Right lobe of liver (tissue), 6 donors: Measurements from ENCODE around the gene TGFBR1. TPM values are rescaled to one million over a fixed set of nuclear protein-coding genes. Genes with fewer than 3 reads are reported as not detected.
A peak's percentile ranks its signal among the peaks of the same experiment; 100 is the strongest.

ENCODE experiments used
- ATAC-seq, 4 donors: fragments of 200-7000 bp; cut with Tn5 transposase; one replicate each; pipeline ENCODE4 v1.9.1; 2020; ENCODE audit warnings: mild to moderate bottlenecking in 4 of 4, moderate library complexity in 4 of 4
- DNase-seq, 3 donors: peaks; one replicate each; pipeline ENCODE4 v3.0.0-alpha.2; 2020
- H3K27ac ChIP-seq, 3 donors: fragments of 200-600 bp; one replicate each; pipeline ENCODE4 v1.8.0; 2022
- H3K27me3 ChIP-seq, 2 donors: fragments of 200-600 bp; one replicate each; pipeline ENCODE4 v1.8.0; 2022
- H3K36me3 ChIP-seq, 4 donors: fragments of 200-600 bp; sonication (generic) in 1 of 4; one replicate each; pipeline versions ENCODE4 v1.5.1 to v1.8.0; 2017 to 2022; ENCODE audit warnings: control low read depth in 1 of 4
- H3K4me1 ChIP-seq, 4 donors: fragments of 200-600 bp; sonication (generic) in 1 of 4; one replicate each; pipeline versions ENCODE4 v1.5.1 to v1.8.0; 2017 to 2022; ENCODE audit warnings: control low read depth in 1 of 4
- H3K4me3 ChIP-seq, 3 donors: fragments of 200-600 bp; one replicate each; pipeline ENCODE4 v1.8.0; 2022
- H3K9me3 ChIP-seq, 4 donors: fragments of 200-600 bp; sonication (generic) in 1 of 4; one replicate each; pipeline versions ENCODE4 v1.5.1 to v1.8.0; 2017 to 2022; ENCODE audit warnings: control low read depth in 1 of 4
- CTCF ChIP-seq, 4 donors: fragments of 200-600 bp in 3 of 4; fragments of 450-650 bp in 1 of 4; IDR thresholded peaks; one replicate each; pipeline versions ENCODE4 v1.5.1 to v1.8.0; 2016 to 2022; ENCODE audit warnings: antibody characterized with exemption in 4 of 4, mild to moderate bottlenecking in 2 of 4
- POLR2A ChIP-seq: fragments of 450-650 bp; IDR thresholded peaks from one replicate; pipeline ENCODE4 v1.6.1; 2017; ENCODE audit warnings: antibody characterized with exemption, mild to moderate bottlenecking
- WGBS: methylation state at CpG from one replicate; pipeline ENCODE4 v1.1.6; 2018; ENCODE audit warnings: low coverage, low lambda C conversion rate; ENCODE audit not compliant: insufficient coverage; ENCODE audit errors: missing lambda C conversion rate; 5-methylcytosine and 5-hydroxymethylcytosine counted together
- intact Hi-C, 2 donors: fragments of 100-400 bp; cut with DNase I; formaldehyde crosslinking; loops; one replicate each; pipeline versions ENCODE4 v1.11.2 to v1.14.1; 2022
- total RNA-seq, 6 experiments: library from RNA; depleted of rRNA in 2 of 6; stranded (reverse); fragments of >200 nt in 2 of 6; fragmentation: NEBNext Ultra II Directional in 3 of 6; extraction: Animal tissue kit (Norgen Biotek cat#: 25700) in 3 of 6; gene quantifications; one replicate each; pipeline versions ENCODE4 v1.1.0 to v1.2.4, GENCODE V29; 2016 to 2023
- donor health status: DM: no; HTN: yes; CAD: no.
- donor health status: DM: no; HTN: no; CAD: no.
- donor health status: DM: no; HTN: no; CAD: no.
- donor health status: DM: no; HTN: yes; CAD: no.
- donor health status: DM: no; HTN: yes; CAD: no.

The TGFBR1 gene
- total RNA-seq, 6 experiments from 2014 or later: 9.6 to 26.4 (median 13.4) TPM

- Histone ChIP-seq H3K4me1 (no peaks in the 10 kb centered on the region), H3K4me3 (no peak overlapping the region), H3K36me3 (no peaks in the 10 kb centered on the region), H3K27ac (no peak overlapping the region), H3K9me3 (no peaks in the 10 kb centered on the region), H3K27me3 (no peaks in the 10 kb centered on the region)
- no peak for TF ChIP-seq CTCF (IDR thresholded peaks at IDR 0.05)
- no peak for TF ChIP-seq POLR2A
- 72% methylated on average over 6 of the region's 6 CpGs for WGBS
- DNase-seq (no peak), ATAC-seq (no peak)
- intact Hi-C loops: no loop called here
These were observed 55.3 kb downstream of the TGFBR1 start for GRCh38 chr9:99160173-99160572.

GRCh38 chr9:99162759-99163364 is 57.9 kb downstream of the TGFBR1 start:
- Histone ChIP-seq H3K4me3 (no peak overlapping the region), H3K27ac (no peak overlapping the region), H3K9me3 (no peaks in the 10 kb centered on the region), H3K27me3 (no peaks in the 10 kb centered on the region), H3K4me1 (no peaks in the 10 kb centered on the region), H3K36me3 (no peaks in the 10 kb centered on the region)
- intact Hi-C loops: no loop called here
- ATAC-seq (peak; percentile 52 to 63 (median 58)), DNase-seq (no peak)
- TF ChIP-seq CTCF (IDR thresholded peaks at IDR 0.05): peak; percentile 41 to 64 (median 52)
- no peak for TF ChIP-seq POLR2A
- WGBS: 32% methylated on average over 3 of the region's 3 CpGs

- intact Hi-C loops: no loop called here
- no peak for ATAC-seq
- WGBS: 56% methylated on average over 2 of the region's 2 CpGs
These were observed 61.2 kb downstream of the TGFBR1 start for GRCh38 chr9:99166149-99166548.

GRCh38 chr9:99167119-99167518 is 62.2 kb downstream of the TGFBR1 start:
- ATAC-seq (no peak), DNase-seq (no peak)
- WGBS: 71% methylated on average over 4 of the region's 4 CpGs
- Histone ChIP-seq H3K4me1 (no peaks in the 10 kb centered on the region), H3K27me3 (no peaks in the 10 kb centered on the region), H3K9me3 (no peaks in the 10 kb centered on the region), H3K36me3 (no peaks in the 10 kb centered on the region), H3K4me3 (no peak overlapping the region), H3K27ac (no peak overlapping the region)
- TF ChIP-seq CTCF (IDR thresholded peaks at IDR 0.05): no peak
- intact Hi-C loops: no loop called here

More at GRCh38 chr9:99166149-99166548, 61.2 kb downstream of the TGFBR1 start:
- no peak for DNase-seq
- Histone ChIP-seq H3K4me1 (no peaks in the 10 kb centered on the region), H3K27me3 (no peaks in the 10 kb centered on the region), H3K9me3 (no peaks in the 10 kb centered on the region), H3K27ac (no peak overlapping the region), H3K4me3 (no peak overlapping the region), H3K36me3 (no peaks in the 10 kb centered on the region)
- TF ChIP-seq CTCF (IDR thresholded peaks at IDR 0.05): no peak
- TF ChIP-seq POLR2A: no peak

- intact Hi-C loops: no loop called here
- WGBS: 45% methylated on average over 3 of the region's 3 CpGs
- H3K36me3 ChIP-seq: no peaks in the 10 kb centered on the region
These were observed 62.8 kb downstream of the TGFBR1 start for GRCh38 chr9:99167694-99168093.

More at GRCh38 chr9:99167694-99168093, 62.8 kb downstream of the TGFBR1 start:
- ATAC-seq (no peak), DNase-seq (no peak)
- H3K27me3 ChIP-seq: no peaks in the 10 kb centered on the region
- no peak overlapping the region for H3K4me3 ChIP-seq
- no peak for TF ChIP-seq CTCF (IDR thresholded peaks at IDR 0.05)
- TF ChIP-seq POLR2A: no peak
- H3K9me3 ChIP-seq: no peaks in the 10 kb centered on the region
- no peaks in the 10 kb centered on the region for H3K4me1 ChIP-seq
- no peak overlapping the region for H3K27ac ChIP-seq
